SK-N-SH (cell line): ENCODE results near the gene IL1R2.

Experiments
- EP300 ChIP-seq, 2 experiments: IDR thresholded peaks; 2 replicates each; pipeline versions ENCODE4 v1.4.0 to v1.6.1; 2012; ENCODE audit warnings: borderline replicate concordance in 1 of 2, low read depth in 1 of 2, low read length in 1 of 2
- EZH2phosphoT487 ChIP-seq: fragments of 200-600 bp; sonication (generic); IDR thresholded peaks from 2 replicates; pipeline ENCODE4 v1.6.1; 2017; ENCODE audit warnings: low read depth, mixed run types, mild to moderate bottlenecking, antibody characterized with exemption, moderate library complexity, borderline replicate concordance
- GABPA ChIP-seq: IDR thresholded peaks from 2 replicates; pipeline ENCODE4 v1.4.0; 2012; ENCODE audit warnings: low read depth, mild to moderate bottlenecking
- MEF2A ChIP-seq: IDR thresholded peaks from 2 replicates; pipeline ENCODE4 v1.4.0; 2012; ENCODE audit warnings: low read depth, borderline replicate concordance
- NRF1 ChIP-seq: IDR thresholded peaks from 2 replicates; pipeline ENCODE4 v1.6.1; 2012; ENCODE audit warnings: low read depth, mild to moderate bottlenecking, low read length
- RCOR1 ChIP-seq: fragments of 150-350 bp; IDR thresholded peaks from 2 replicates; pipeline ENCODE4 v1.6.1; 2017; ENCODE audit warnings: antibody characterized with exemption, low read length
- SIN3A ChIP-seq: IDR thresholded peaks from 2 replicates; pipeline ENCODE4 v1.6.1; 2012; ENCODE audit warnings: low read depth, mild to moderate bottlenecking, low read length, moderate library complexity, borderline replicate concordance
- TAF1 ChIP-seq: IDR thresholded peaks from 2 replicates; pipeline ENCODE4 v1.6.1; 2012; ENCODE audit warnings: low read depth, mild to moderate bottlenecking, low read length, moderate library complexity, borderline replicate concordance
- USF2 ChIP-seq: fragments of 150-350 bp; IDR thresholded peaks from 2 replicates; pipeline ENCODE4 v1.6.1; 2017; ENCODE audit warnings: antibody characterized with exemption, low read length, low read depth, borderline replicate concordance
- TF ChIP-seq, protein P1 (sequence below): fragments of 200-600 bp; sonication (generic); IDR thresholded peaks from 2 replicates; pipeline ENCODE4 v1.6.1; 2017; ENCODE audit warnings: antibody characterized with exemption, mild to moderate bottlenecking, moderate library complexity
- TF ChIP-seq, protein P2 (sequence below): IDR thresholded peaks from 2 replicates; pipeline ENCODE4 v1.4.0; 2012; ENCODE audit warnings: low read depth, borderline replicate concordance

GRCh38 chr2:101972621-101973434 lies 18.9 kb upstream of the IL1R2 start:
- TF ChIP-seq, protein P1, sequence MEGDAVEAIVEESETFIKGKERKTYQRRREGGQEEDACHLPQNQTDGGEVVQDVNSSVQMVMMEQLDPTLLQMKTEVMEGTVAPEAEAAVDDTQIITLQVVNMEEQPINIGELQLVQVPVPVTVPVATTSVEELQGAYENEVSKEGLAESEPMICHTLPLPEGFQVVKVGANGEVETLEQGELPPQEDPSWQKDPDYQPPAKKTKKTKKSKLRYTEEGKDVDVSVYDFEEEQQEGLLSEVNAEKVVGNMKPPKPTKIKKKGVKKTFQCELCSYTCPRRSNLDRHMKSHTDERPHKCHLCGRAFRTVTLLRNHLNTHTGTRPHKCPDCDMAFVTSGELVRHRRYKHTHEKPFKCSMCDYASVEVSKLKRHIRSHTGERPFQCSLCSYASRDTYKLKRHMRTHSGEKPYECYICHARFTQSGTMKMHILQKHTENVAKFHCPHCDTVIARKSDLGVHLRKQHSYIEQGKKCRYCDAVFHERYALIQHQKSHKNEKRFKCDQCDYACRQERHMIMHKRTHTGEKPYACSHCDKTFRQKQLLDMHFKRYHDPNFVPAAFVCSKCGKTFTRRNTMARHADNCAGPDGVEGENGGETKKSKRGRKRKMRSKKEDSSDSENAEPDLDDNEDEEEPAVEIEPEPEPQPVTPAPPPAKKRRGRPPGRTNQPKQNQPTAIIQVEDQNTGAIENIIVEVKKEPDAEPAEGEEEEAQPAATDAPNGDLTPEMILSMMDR: no peak
- TF ChIP-seq EZH2phosphoT487 (no peak), USF2 (no peak), RCOR1 (no peak), MEF2A (no peak), NRF1 (no peak), GABPA (no peak), EP300 (IDR thresholded peaks at IDR 0.05; ENCODE audit: borderline replicate concordance in 1 of 2, low read depth in 1 of 2, low read length in 1 of 2) (no peak), SIN3A (no peak), TAF1 (no peak)
- TF ChIP-seq, protein P2, sequence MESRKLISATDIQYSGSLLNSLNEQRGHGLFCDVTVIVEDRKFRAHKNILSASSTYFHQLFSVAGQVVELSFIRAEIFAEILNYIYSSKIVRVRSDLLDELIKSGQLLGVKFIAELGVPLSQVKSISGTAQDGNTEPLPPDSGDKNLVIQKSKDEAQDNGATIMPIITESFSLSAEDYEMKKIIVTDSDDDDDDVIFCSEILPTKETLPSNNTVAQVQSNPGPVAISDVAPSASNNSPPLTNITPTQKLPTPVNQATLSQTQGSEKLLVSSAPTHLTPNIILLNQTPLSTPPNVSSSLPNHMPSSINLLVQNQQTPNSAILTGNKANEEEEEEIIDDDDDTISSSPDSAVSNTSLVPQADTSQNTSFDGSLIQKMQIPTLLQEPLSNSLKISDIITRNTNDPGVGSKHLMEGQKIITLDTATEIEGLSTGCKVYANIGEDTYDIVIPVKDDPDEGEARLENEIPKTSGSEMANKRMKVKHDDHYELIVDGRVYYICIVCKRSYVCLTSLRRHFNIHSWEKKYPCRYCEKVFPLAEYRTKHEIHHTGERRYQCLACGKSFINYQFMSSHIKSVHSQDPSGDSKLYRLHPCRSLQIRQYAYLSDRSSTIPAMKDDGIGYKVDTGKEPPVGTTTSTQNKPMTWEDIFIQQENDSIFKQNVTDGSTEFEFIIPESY: no peak
